ENCODE data around the gene TOE1.
"Not testable (repeated sequence)": the region's sequence is repeated elsewhere in the genome, so short reads cannot be mapped to it uniquely, and the experiment has no call there.

TOE1 gene

GRCh38 chr1:45355683-45356082 is 15.7 kb downstream of the TOE1 start:
- DNase-seq (ENCODE audit: low read depth), result no peak

- DNase-seq (ENCODE audit: low read depth), result no peak
Measured at GRCh38 chr1:45356186-45356585, 16.2 kb downstream of the TOE1 start.

- peak; percentile 30 for DNase-seq (ENCODE audit: low read depth)
Measured at GRCh38 chr1:45359882-45360513, 20.0 kb downstream of the TOE1 start.

- DNase-seq (ENCODE audit: low read depth), result not testable (repeated sequence)
Measured at GRCh38 chr1:45360981-45361380, 21.0 kb downstream of the TOE1 start.

- no peak for DNase-seq (ENCODE audit: low read depth)
Measured at GRCh38 chr1:45364294-45364693, 24.3 kb downstream of the TOE1 start.

GRCh38 chr1:45365051-45365450 is 25.1 kb downstream of the TOE1 start:
- no peak for DNase-seq (ENCODE audit: low read depth)

- DNase-seq (ENCODE audit: low read depth), result no peak
Measured at GRCh38 chr1:45370575-45370974, 30.6 kb downstream of the TOE1 start.

GRCh38 chr1:45373573-45373972 is 33.6 kb downstream of the TOE1 start:
- no peak for DNase-seq (ENCODE audit: low read depth)

GRCh38 chr1:45375104-45376090 is 35.4 kb downstream of the TOE1 start:
- no peak for DNase-seq (ENCODE audit: low read depth)

- DNase-seq (ENCODE audit: low read depth), result no peak
Measured at GRCh38 chr1:45378184-45378583, 38.2 kb downstream of the TOE1 start.

GRCh38 chr1:45379524-45379923 is 39.6 kb downstream of the TOE1 start:
- no peak for DNase-seq (ENCODE audit: low read depth)

GRCh38 chr1:45380125-45380524 is 40.2 kb downstream of the TOE1 start:
- no peak for DNase-seq (ENCODE audit: low read depth)

GRCh38 chr1:45380730-45381129 is 40.8 kb downstream of the TOE1 start:
- no peak for DNase-seq (ENCODE audit: low read depth)

- DNase-seq (ENCODE audit: low read depth), result no peak
Measured at GRCh38 chr1:45381243-45381642, 41.3 kb downstream of the TOE1 start.

- DNase-seq (ENCODE audit: low read depth), result no peak
Measured at GRCh38 chr1:45383191-45383590, 43.2 kb downstream of the TOE1 start.

- DNase-seq (ENCODE audit: low read depth), result not testable (repeated sequence)
Measured at GRCh38 chr1:45384213-45384612, 44.2 kb downstream of the TOE1 start.

- DNase-seq (ENCODE audit: low read depth), result no peak
Measured at GRCh38 chr1:45385302-45385701, 45.3 kb downstream of the TOE1 start.

GRCh38 chr1:45386219-45386618 is 46.2 kb downstream of the TOE1 start:
- no peak for DNase-seq (ENCODE audit: low read depth)
